Measurements from ENCODE around the gene SCTR.

Gene SCTR

DNA sequence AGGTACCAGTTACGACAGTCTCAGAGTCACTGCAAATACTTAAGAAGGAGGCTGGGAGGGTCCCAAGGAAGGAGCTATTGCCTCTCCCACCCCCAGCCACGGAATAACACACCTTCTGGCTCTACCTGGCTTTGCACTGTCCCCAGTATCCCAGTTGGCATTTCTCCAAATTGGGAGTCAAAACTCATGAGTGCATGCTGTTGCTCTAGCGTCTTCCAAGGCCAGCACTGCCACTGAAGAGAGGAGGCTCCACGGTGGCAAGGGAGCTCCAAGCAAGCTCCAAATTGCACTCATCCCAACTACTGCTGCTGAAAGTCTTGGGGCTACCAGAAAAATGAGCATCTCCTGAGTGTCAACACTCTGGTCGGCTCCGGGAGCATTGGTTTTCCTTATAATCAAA is 1.6 kb downstream of the SCTR start:
- no peak for DNase-seq

DNA sequence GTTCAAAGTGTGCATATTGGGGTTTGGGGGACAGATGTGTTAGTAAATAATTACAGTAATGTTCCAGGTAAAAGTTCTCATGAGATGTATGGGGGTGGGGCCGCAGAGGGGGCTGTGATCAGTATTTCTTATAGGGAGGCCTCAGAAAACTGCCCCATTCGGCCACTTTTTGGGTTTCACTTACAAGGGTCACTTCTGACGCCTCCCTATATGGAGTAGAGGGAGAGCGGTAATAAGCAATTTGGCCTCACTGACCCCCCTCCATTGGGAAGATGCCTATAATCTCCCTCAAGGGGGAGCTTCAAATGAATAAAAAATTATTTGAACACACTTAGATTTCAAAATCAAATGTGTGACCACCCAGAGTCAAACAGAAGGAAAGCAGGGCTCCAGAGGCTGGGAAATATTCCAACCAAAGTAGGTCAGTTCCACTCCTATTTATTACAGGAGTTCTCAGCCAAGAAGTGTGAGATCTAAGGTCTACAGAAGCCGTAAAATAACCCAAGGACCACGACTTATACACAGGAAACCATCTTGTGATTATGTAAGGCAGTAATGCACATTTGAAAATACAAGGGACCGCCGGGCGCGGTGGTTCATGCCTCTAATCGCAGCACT is 2.7 kb downstream of the SCTR start:
- DNase-seq: no peak

DNA sequence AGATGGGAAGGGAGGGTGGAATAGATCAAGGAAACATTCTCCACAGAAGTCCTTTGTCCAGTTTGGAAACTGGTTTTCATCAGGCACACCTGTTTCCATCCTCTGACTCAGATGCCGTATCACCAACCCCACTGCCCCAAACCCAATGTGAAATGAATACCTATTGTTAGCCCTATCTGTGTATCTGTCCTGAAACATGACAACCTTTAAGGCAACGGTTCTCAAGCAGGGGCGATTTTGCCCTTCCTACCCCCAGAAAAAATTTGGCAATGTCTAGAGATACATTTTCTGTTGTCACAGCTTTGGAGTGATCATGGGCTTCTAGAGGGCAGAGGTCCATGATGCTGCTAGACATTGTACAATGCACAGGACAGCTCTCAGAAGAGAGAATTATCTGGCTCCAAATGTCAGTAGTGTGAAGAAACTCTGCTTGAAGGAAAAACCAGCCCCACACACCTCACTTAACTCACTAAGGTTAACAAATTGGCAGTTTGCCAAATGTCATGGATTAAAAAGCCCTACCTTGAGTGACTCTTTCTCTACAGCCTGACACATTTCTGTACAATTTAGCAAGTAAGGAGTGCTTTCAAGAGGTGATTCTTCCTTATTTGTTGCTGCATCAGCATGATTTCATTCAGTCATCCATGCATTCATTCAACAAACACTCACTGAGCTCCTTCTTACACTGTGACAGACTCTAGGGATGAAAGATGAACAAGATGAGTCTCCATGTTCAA is 3.4 kb downstream of the SCTR start:
- no peak for DNase-seq

DNA sequence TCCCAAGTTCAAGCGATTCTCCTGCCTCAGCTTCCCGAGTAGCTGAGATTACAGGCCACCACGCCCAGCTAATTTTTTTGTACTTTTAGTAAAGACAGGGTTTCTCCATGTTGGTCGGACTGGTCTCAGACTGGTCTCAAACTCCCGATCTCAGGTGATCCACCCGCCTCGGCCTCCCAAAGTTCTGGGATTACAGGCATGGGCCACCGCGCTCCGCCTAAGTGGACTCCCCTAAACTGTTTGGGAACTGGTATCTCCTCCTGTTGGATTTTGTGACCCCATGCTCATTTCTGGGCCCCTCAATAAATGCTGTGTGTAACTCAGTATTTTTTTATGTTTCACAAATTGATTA is 5.2 kb downstream of the SCTR start:
- no peak for DNase-seq

DNA sequence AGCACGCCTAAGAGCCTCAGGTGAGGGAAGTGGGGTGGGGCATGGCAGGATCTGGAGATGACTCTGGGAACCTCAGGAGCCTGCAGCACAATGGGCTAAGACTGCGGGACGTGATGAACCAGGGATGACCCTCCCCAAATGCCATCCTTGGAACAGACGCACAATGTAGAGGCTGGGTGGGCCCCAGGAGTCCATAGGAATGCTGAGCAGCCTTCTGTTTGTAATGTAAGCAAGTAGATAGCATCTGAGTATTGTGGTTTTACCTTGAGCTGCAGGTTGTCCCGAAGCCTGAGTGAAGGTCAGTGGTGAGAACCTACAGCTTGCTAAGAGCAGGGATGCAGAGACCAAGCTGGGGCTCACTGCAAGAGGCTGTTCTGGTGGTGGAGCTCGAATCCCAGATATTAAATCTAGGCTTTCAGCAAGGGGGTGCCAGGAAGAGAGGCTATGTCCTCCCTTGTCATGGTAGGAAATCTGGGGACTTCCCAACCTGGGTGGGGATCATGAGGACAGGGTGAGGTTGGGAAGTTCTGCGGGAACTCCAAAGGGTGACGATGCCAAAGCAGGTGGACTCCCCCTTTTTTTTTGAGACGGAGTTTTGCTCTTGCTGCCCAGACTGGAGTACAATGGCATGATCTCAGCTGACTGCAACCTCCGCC is 5.8 kb downstream of the SCTR start:
- DNase-seq: no peak

DNA sequence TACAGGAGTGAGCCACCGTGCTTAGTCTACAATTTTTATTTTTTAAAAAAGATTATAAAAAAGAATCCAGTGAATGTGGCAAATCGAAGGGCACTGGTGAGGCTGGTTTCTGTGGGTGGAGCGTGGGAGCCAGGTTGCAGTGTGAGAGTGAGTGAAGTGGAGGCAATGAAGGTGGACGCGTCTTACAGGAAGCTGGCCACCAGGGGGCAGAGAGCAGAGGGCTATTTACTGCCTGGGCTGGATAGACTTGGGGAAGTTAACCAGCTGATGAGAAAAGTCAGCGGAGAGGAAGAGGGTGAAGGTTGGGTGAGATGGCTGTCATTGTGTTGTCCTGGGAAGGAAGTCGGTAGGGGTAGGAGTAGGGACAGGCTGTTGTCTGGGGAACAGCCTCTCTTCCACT is 6.8 kb downstream of the SCTR start:
- DNase-seq: peak; percentile 16 to 17

DNA sequence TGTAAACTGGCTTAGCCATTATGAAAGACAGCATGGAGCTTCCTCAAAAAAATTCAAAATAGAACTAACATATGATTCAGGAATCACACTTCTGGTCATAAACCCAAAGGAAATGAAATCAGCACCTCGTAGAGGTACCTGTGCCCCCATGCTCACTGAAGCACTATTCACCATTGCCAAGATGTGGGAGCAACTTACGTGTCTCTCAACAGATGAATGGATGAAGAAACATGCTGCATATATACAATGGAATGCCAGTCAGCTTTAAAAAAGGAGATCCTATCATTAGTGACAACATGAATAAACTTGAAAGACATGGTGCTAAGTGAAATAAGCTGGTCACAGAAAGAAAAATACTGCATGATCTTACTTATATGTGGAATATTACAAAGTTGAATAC is 8.2 kb downstream of the SCTR start:
- DNase-seq: no peak

DNA sequence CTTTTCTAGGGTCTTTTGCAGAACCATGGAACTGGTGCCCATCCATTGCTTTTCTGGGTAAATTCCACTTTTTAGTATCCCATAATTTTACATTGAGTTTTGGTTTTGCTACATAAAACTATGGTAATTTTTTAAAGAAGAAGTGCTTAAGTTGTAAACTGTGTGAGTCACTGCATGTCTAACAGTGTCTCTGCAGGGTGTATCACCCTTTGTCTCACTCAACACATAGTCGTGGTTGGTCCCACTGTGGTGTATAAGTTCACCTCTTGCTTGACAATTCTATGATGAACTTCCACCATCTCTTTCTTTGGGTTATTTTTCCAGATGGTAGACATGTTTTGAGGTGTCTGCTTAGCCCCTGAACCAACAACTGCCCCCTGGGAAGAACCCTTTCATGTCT is 10.5 kb downstream of the SCTR start:
- no peak for DNase-seq

DNA sequence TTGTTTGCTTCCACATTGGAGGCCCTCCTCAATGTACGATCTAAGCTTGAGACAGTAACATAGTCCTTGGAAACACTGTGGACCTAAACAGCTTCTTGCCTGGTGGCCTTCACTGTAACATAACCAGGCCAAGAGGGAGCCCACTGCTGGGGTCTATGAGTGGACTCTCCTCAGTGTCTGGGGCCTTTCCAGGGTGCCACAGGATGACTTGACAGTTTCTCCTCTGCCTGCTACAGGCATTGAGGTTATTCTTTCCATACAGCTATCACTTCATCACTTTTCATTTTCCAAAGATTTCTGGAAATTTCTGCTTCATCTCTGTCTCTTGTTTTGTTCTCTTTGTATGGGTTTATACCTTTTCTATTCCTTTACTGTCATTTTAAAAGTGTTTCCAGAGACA is 11.3 kb downstream of the SCTR start:
- DNase-seq: no peak

DNA sequence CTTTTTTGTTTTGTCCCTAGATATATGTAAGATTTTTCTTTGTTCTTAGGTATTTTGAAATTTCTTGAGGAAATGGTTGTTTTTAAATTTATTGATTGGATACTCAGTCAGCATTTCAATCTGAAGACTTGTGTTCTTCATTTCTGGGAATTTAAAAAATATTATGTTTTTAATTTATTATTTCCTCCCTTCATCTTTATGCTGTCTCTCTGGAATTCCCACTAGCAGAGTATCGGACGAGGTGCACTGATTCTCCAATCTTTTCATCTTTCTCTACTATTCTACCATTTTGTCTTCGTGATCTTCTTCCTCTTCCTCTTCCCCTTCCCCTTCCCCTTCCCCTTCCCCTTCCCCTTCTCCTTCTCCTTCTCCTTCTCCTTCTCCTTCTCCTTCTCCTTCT is 12.3 kb downstream of the SCTR start:
- DNase-seq: no peak

DNA sequence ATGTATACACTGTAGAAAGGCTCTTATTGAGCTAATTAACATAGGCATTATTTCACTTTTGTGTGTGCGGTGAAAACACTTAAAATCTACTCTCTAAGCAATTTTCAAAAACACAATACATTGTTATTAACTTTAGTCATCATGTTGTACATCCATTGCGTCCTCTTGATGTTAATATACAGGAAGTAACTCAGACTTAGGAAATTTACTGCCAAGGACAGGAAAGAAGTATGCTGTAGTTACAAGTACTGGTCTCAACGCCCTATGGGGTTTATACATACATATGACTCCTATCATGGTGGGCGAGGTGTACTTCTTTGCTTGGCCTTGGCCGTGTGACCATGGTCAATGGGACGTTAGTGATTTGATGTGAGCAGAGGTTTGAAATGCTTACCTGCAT is 15.5 kb downstream of the SCTR start:
- no peak for DNase-seq

DNA sequence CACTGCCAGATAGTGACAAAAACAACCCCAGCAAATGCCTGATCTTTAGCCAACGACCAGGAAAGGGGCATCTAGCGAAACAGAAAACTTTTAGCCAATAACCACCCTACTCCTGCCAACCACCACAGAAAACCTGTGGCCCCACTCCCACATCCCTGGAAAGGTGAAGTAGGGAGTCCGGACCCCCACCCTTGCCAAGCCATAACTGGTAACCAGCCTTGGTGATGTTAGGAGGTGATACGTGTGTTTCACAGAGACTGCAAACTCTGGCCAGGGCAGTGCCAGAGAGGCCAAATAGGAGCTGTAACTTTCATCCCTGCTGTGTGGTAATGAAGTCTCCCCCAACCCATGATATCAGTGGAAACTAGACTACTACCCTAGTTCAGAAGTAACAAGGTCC is 27.6 kb downstream of the SCTR start:
- DNase-seq: no peak

DNA sequence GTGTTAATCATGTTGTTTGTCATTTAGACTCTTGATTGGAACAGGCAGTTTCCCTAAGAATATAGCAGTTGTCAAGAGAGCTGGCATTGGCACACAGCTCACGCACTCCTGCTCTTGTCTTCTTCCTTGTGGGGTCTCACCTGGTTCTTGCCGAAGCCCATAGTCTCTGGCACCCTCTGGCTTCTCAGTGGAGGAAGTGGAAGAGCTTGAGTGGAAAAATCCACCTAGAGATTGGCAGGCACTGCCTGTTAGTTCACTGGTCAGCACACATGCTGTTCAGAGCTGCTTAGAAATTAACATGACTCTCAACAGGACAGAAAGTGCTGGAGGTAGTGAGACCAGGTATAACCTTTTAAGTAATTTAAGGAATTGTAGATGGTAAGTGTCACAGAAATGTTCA is 28.3 kb downstream of the SCTR start:
- DNase-seq: no peak

DNA sequence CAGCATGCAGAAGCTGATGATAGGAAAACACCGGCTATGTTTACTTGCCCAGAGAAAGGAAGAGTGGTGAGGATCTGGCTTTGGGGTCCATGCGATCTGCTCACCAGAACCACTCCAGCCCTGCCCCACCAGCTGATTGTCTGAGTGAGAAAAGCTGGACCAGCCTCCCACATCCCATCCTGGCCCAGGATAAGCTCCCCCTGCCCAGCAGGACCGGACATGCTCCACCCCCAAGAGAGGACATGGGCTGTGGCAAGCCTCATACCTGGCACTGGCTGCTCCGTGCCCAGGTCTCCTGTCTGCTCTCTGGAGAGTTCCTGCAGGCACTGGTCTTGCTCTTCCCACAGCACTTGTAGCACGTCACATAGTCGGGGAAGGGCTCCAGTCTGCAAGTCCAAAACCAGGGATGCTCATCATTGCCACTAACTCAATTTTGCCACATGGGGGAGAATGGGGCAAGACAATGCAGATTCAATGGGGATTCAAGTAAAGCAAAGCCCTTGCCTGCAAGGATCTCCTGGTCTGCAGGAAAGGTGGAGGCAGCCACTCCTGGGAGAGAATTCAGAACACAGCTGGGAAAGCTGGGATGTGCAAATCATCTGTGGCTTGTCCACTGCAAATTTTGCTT is 30.0 kb downstream of the SCTR start:
- no peak for DNase-seq

DNA sequence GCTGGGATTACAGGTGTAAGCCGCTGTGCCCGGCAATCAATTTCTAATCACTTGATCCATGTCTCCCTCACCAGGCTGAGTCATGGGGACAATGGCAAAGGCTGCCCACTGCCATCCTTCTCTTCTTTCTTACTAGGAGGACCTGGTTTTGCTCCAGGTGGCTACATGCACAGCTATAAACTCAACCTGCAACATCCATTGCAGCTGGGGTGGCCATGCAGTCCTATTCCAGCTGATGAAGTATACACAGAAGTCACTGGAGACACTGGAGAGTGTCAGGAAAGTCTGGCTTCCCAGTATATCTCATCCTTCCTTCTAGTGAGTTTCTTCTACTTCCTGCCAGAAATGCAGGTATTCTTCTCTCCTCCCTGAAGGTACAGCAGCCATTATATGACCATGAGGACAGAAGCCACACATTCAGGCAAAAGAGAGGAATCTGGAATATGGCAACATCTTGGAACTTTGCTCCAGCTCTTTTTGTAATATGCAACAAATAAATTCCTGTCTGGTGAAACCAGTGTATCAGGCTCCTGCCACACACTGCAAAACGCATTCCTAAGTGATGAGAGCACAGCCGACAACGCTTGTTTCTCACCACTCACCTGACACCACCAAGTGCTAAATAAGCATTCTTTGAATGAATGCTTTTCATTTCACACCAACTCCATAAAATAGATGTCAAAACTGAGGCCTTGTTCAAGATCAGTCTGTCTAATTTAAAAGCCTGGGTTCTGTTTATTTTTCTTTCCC is 32.3 kb downstream of the SCTR start:
- DNase-seq: no peak

DNA sequence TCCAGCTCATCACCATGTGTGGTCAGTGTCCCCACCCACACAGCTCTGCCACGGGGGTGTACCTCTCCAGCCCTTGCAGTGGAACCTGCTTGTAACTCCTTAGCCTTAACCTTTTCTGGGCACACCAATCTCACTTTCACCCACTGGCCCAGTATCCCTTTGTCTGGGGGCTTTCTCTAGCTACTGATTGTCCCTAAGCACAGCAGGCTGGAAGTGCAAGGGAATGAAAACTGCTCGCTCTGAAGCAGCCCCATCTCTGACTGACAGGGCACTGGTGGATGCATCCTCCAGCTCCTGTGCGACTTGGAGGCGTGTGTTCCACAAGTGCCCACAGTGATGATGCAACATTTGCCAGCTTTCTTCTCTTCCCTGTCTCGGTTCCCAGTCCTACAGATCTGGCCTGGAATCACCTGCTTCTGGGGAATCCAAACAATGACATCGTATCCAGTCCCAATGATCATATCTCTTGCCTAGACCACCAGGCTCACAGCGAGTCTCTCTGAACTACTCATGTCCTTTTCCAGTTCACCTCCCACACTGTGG is 33.6 kb downstream of the SCTR start:
- no peak for DNase-seq

DNA sequence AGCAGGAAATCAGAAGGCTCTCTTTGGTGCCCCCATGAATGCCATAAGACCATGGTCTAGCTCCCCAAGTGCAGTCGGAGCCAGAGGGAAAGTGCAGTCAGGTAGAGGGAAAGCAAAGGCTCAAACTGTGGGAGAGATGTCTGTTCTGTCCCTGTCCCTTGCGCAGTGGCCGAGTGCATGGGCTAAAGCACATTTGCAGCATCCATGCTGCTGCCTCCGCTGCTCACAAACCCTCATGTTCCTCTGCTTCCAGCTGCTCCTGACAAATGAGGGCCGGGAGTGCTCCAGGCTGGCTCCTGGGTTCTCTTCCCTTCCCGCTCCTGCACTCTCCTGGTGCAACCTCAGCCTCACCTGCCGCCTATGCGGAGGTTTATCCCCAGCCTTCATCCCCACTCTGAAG is 34.2 kb downstream of the SCTR start:
- no peak for DNase-seq

DNA sequence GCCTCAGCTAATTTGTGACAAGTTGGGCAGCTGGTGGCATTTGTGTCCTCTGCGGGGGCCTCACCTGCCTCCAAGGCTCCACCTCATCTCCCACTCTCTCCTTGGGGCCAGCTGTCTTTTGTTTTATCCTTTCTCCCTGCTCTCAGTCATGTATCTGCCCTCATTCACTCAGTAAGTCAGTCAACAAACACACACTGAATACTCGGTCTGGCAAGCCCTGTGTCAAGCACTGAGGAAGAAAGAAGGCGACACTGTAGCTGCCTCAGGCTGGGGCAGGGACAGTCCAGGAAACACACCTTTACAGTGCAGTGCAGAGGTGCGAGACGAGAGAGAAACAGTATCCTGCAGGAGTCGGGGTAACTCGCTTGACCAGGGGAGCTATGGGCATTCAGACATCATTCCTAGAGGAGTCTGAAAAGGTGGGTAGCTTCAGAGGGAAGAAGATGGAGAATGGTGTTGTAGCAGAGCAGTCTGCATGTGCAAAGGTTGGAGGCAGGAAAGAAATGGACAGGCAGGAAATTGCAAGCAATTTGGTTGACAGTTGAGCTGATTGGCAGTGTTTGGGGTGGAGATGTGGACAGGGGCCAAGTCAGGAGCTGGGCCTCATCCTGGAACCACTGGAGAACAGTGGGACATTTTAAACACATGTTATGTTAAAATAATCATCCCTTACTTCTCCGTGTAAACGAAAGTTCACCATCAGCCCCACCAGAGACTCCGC is 34.9 kb downstream of the SCTR start:
- no peak for DNase-seq

DNA sequence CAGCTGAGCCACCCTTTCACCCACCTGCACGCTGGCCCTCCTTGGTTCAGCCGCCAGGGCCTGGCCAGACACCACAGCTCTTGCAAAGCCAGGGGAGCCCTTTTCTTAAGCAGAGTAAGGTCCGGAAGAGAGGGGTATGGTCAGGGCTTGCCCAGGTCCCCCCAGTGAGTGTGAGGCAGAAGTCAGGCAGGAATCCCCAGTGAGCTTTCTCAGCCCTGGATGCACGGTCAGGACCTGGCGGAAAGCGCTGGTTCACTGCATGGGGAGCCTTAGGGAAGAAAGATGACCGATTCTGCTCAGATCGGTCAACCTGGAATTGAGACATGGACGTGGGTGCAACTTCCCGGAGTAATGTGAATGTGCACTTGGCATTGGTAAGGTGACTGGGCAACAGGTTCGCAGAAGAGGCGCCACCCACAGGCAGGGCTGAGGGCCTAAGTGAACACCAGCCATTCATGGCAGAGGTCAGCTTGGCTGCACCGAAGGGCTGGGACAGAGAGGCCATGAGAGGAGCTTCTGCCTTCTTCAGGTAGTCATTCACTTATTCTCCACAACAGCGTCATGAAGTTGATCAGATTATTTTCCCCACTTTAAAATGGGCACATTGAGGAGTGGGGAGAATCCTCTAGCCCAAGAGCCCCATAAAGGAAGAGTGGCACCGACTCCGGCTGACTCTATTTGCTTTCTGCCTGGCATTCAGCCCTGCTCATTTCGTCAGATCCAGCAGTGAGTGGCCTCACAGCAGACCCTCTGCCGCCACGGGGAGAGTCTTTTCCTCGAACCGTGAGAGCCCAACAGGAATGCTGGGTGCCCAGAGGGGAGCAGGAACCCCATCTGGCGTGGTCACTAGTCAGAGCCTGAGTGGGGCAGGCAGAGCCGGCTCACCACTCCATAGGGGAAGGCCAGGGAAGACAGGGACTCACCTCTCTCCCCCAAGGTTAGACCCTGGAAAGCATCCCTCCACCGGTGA is 35.8 kb downstream of the SCTR start:
- no peak for DNase-seq

DNA sequence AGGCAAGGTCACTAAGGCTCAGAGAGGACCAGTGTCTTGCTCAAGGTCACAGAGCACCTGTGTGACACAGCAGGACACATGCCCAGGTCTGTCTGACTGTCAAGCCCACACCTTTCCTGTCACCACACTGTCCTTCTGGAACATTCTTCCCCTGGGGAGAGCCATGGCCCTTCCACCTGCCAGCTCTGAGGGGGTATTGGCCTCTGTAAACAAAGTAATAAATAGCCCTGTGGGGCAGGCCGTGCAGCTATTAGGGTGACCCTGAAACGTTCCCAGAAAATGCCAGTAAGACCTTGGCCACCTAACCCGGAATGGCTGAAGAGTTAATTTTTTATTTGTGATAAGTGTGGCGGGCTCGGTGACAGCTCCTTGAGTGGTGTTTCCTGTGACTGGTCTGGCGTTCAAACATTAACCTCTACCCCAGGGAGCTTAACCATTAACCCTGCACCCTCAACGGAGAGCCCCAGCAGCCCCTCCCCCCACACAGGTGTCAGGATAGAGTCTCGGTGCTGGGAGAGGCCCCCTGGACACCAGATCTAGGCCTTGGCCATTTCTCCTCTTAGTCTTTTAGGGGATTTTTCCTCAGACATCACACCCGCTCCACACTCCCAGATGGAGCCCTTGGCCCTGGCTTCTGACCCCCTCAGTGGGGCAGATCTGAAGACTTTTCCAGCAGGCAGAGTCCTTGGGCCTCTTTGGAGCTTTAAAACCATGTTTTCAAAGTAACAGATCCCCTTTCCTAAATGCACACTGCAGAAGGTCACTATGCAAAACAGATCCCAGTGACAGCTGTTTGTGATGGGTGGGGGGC is 36.6 kb downstream of the SCTR start:
- DNase-seq: no peak
